Keratinocyte (primary cell): ENCODE data around the gene NEBL. TPM values are rescaled to one million over a fixed set of nuclear protein-coding genes. Genes with fewer than 3 reads are reported as not detected.

Source experiments
- DNase-seq: peaks from one replicate; pipeline ENCODE4 v3.0.0-alpha.2; 2011; ENCODE audit warnings: low read depth, missing footprints, low spot score
- FAIRE-seq: peaks from 2 replicates; lab custom pipeline; 2011; peaks lifted over from hg19 to GRCh38; lab: Jason Lieb, UNC
- H2AFZ ChIP-seq: 2 replicates; pipeline ENCODE4 v1.6.0; 2012; ENCODE audit warnings: low read length, control low read depth, inconsistent platforms; ENCODE audit not compliant: control insufficient read depth
- H3K27ac ChIP-seq: 2 replicates; pipeline ENCODE4 v1.5.1; 2011; ENCODE audit warnings: low read length; ENCODE audit not compliant: control insufficient read depth, insufficient read depth
- H3K27me3 ChIP-seq: 3 replicates; pipeline ENCODE4 v1.6.0; 2011; ENCODE audit warnings: low read length; ENCODE audit not compliant: control insufficient read depth, insufficient read depth; ENCODE audit errors: extremely low read depth
- H3K36me3 ChIP-seq, 2 experiments: 2 replicates in 1 of 2; 3 replicates in 1 of 2; pipeline ENCODE4 v1.5.1; 2011; ENCODE audit warnings: low read length in 2 of 2, mild to moderate bottlenecking in 1 of 2; ENCODE audit not compliant: control insufficient read depth in 2 of 2, insufficient read depth in 2 of 2; ENCODE audit errors: extremely low read depth in 1 of 2
- H3K4me1 ChIP-seq: 3 replicates; pipeline ENCODE4 v1.5.1; 2011; ENCODE audit warnings: low read length; ENCODE audit not compliant: control insufficient read depth, insufficient read depth; ENCODE audit errors: extremely low read depth
- H3K4me2 ChIP-seq: 3 replicates; pipeline ENCODE4 v1.6.0; 2011; ENCODE audit warnings: low read depth, low read length; ENCODE audit not compliant: control insufficient read depth, insufficient read depth; ENCODE audit errors: extremely low read depth
- H3K4me3 ChIP-seq, 3 experiments: fragments of 200-600 bp in 1 of 3; sonication (generic) in 1 of 3; 2 replicates in 2 of 3; 3 replicates in 1 of 3; pipeline ENCODE4 v1.5.1; 2011 to 2016; ENCODE audit warnings: low read length in 3 of 3, mild to moderate bottlenecking in 3 of 3, control low read depth in 2 of 3, inconsistent platforms in 1 of 3, low read depth in 1 of 3, mixed read lengths in 1 of 3, mixed run types in 1 of 3, moderate library complexity in 1 of 3; ENCODE audit not compliant: control insufficient read depth in 2 of 3, insufficient read depth in 2 of 3; ENCODE audit errors: extremely low read depth in 1 of 3
- H3K79me2 ChIP-seq: 2 replicates; pipeline ENCODE4 v1.6.0; 2012; ENCODE audit warnings: low read length; ENCODE audit not compliant: control insufficient read depth, insufficient read depth
- H3K9ac ChIP-seq: 3 replicates; pipeline ENCODE4 v1.6.0; 2011; ENCODE audit warnings: low read length; ENCODE audit not compliant: control insufficient read depth, insufficient read depth; ENCODE audit errors: extremely low read depth
- H3K9me1 ChIP-seq: 3 replicates; pipeline ENCODE4 v1.6.0; 2011; ENCODE audit warnings: low read length; ENCODE audit not compliant: control insufficient read depth, insufficient read depth; ENCODE audit errors: extremely low read depth
- H3K9me3 ChIP-seq: 2 replicates; pipeline ENCODE4 v1.5.1; 2012; ENCODE audit warnings: low read depth, low read length; ENCODE audit not compliant: control insufficient read depth
- H4K20me1 ChIP-seq: 3 replicates; pipeline ENCODE4 v1.6.0; 2011; ENCODE audit warnings: low read length; ENCODE audit not compliant: control insufficient read depth, insufficient read depth; ENCODE audit errors: extremely low read depth
- CTCF ChIP-seq, 3 experiments: IDR thresholded peaks in 1 of 3; conservative IDR thresholded peaks in 1 of 3; optimal IDR thresholded peaks in 1 of 3; 2 replicates in 2 of 3; 3 replicates in 1 of 3; pipeline versions ENCODE3 to v1.5.1; 2011; ENCODE audit warnings: low read length in 3 of 3, mild to moderate bottlenecking in 3 of 3, moderate library complexity in 2 of 3, control low read depth in 1 of 3, inconsistent platforms in 1 of 3; ENCODE audit not compliant: insufficient read depth in 2 of 3; ENCODE audit errors: extremely low read depth in 1 of 3
- EZH2 ChIP-seq: IDR thresholded peaks from one replicate; pipeline ENCODE4 v1.6.1; 2012; ENCODE audit warnings: inconsistent platforms, mild to moderate bottlenecking, low read length, moderate library complexity
- dilution Hi-C: fragments of 300-500 bp; cut with MboI; formaldehyde crosslinking; loops from one replicate; pipeline ENCODE4 v1.7.0; 2020; ENCODE audit warnings: low sequenced_read_pairs; ENCODE audit not compliant: extremely low pct_ligation_motif_present
- polyA plus RNA-seq, 5 experiments: library from polyadenylated mRNA; depleted of rRNA in 3 of 5; stranded (reverse) in 3 of 5; stranded (forward) in 1 of 5; unstranded in 1 of 5; fragments of >200 nt; gene quantifications; 1 replicate in 1 of 5; 2 replicates in 3 of 5; 3 replicates in 1 of 5; pipeline versions ENCODE4 v1.2.1 to v1.2.3, GENCODE V29; 2011 to 2012; ENCODE audit warnings: missing spikeins in 2 of 5, low read depth in 1 of 5, low replicate concordance in 1 of 5

Gene NEBL
- polyA plus RNA-seq, 1 donor (not counting 4 experiments of a cell fraction or from before 2014, with no cell fraction given), result 4.5 TPM

DNA sequence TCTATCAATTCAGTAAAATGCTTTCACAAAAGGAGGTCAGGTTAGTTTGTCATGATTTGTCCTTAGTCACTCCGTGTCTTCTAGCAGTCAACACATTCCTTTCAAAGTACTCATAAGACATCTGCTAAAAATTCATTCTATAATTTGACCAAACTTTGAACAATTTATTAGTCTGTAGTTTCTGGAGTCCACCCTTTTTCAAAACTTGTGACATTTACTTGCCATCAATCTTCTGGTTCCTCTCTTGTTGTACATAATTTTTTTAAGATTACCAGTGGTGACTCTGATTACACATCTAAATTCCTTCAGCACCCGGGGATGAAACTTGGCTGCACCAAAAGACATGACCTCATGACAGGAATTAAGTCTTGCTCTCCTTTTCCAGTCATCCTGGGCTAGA lies 130.1 kb downstream of the NEBL start:
- FAIRE-seq (peak; percentile 20), DNase-seq (no peak)
- dilution Hi-C loops, result no loop called here

DNA sequence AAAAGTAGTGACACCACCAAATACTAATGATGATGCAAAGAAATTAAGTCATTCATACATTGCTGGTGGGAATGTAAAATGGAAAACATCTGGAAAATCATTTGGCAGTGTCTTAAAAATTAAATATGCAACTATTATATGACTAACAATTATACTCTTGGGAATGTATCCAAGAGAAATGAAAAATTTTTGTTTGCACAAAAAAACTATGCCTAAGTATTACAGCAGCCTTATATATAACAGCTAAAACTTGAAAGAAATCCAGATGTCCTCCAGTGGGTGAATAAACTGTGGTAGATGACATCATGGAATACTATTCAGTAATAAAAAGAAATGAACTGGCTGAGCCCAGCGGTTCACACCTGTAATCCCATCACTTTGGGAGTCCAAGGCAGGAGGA lies 132.0 kb downstream of the NEBL start:
- DNase-seq (no peak), FAIRE-seq (no peak)
- no peaks in the 10 kb centered on the region for H3K9me3 ChIP-seq
- H3K4me2 ChIP-seq, result no peak overlapping the region
- H3K27ac ChIP-seq, result no peak overlapping the region
- H3K27me3 ChIP-seq, result no peaks in the 10 kb centered on the region
- no peaks in the 10 kb centered on the region for H3K9me1 ChIP-seq
- no peaks in the 10 kb centered on the region for H3K36me3 ChIP-seq
- H4K20me1 ChIP-seq, result no peaks in the 10 kb centered on the region
- H3K4me1 ChIP-seq, result peaks cover 4% of the 10 kb centered on the region
- no peak overlapping the region for H3K9ac ChIP-seq
- no peak overlapping the region for H3K4me3 ChIP-seq
- H2AFZ ChIP-seq, result no peak overlapping the region
- TF ChIP-seq EZH2 (no peak), CTCF (optimal IDR thresholded peaks at IDR 0.05 in 1 of 3, IDR thresholded peaks at IDR 0.05 in 1 of 3, conservative IDR thresholded peaks at IDR 0.05 in 1 of 3; ENCODE audit: extremely low read depth in 1 of 3, insufficient read depth in 2 of 3, low read length in 3 of 3) (no peak)
- dilution Hi-C loops, result no loop called here
- H3K79me2 ChIP-seq, result no peaks in the 10 kb centered on the region

More for the DNA sequence above, 130.1 kb downstream of the NEBL start:
- Histone ChIP-seq H3K79me2 (no peaks in the 10 kb centered on the region), H3K9ac (no peak overlapping the region), H3K4me1 (peaks cover 4% of the 10 kb centered on the region), H3K4me3 (no peak overlapping the region), H3K9me3 (no peaks in the 10 kb centered on the region), H3K27me3 (no peaks in the 10 kb centered on the region), H4K20me1 (no peaks in the 10 kb centered on the region), H3K9me1 (no peaks in the 10 kb centered on the region), H3K4me2 (no peak overlapping the region), H2AFZ (no peak overlapping the region), H3K27ac (no peak overlapping the region), H3K36me3 (no peaks in the 10 kb centered on the region)
- TF ChIP-seq EZH2 (no peak), CTCF (optimal IDR thresholded peaks at IDR 0.05 in 1 of 3, IDR thresholded peaks at IDR 0.05 in 1 of 3, conservative IDR thresholded peaks at IDR 0.05 in 1 of 3; ENCODE audit: extremely low read depth in 1 of 3, insufficient read depth in 2 of 3, low read length in 3 of 3) (no peak)
